Stimulated activated CD4-positive, alpha-beta T cell treated with anti-CD3 and anti-CD28 coated beads, Interleukin-12 subunit alpha, Interleukin-12 subunit beta, amount 100 ng/mL, for 4 hours (primary cell): ENCODE results near the gene XKR8.
"Not testable (repeated sequence)": the region's sequence is repeated elsewhere in the genome, so short reads cannot be mapped to it uniquely, and the experiment has no call there.

ENCODE experiments used
- DNase-seq: peaks from one replicate; pipeline ENCODE4 v3.0.0-alpha.2; 2020

The XKR8 gene

GRCh38 chr1:27993241-27993640 is 33.5 kb downstream of the XKR8 start:
- peak; percentile 3 for DNase-seq

DNA sequence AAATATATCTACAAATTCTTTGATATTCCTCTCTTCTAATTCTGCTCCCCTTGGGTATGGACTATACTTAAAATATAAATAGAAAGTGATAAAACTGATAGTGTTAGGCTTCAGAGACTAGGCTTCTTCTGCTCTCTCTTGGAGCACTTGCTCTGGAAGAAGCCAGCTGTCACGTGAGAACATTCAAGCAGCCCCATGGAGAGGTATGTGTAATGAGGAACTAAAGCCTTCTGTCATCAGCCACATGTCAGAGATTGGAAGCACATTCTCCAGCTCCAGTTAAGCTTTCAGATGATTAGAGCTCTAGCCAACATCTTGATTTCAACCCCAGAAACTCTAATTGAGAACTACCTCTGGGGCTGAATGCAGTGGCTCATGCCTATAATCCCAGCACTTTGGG is 34.3 kb downstream of the XKR8 start:
- DNase-seq = no peak

- DNase-seq = not testable (repeated sequence)
These were observed 34.8 kb downstream of the XKR8 start for GRCh38 chr1:27994526-27994925.

GRCh38 chr1:27999055-27999454 is 39.3 kb downstream of the XKR8 start:
- DNase-seq = no peak

- no peak for DNase-seq
These were observed 42.8 kb downstream of the XKR8 start for GRCh38 chr1:28002600-28002999.

DNA sequence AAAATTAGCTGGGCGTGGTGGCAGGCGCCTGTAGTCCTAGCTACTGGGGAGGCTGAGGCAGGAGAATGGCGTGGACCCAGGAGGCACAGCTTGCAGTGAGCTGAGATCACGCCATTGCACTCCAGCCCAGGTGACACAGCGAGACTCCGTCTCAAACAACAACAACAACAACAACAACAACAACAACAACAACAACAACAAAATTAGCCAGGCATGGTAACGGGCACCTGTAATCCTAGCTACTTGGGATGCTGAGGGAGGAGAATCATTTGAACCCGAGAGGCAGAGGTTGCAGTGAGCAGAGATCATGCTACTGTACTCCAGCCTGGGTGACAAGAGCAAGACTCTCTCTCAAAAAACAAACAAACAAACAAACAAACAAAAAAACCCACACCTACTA is 43.3 kb downstream of the XKR8 start:
- not testable (repeated sequence) for DNase-seq

- DNase-seq = no peak
These were observed 51.2 kb downstream of the XKR8 start for GRCh38 chr1:28010969-28011368.
